OCI-LY7 (cell line): ENCODE measurements around the gene RBM23. TPM values are rescaled to one million over a fixed set of nuclear protein-coding genes. Genes with fewer than 3 reads are reported as not detected.
"Not testable (repeated sequence)": the region's sequence is repeated elsewhere in the genome, so short reads cannot be mapped to it uniquely, and the experiment has no call there.

Experiments used
- BruUV-seq: library from RNA; stranded (reverse); fragments of 400-500 nt; replicated peaks from 2 replicates; lab custom pipeline; 2021; lab: Mats Ljungman, UMichigan
- CTCF ChIA-PET: fragments of 300-600 bp; sonication (Branson Sonifier 250); formaldehyde crosslinking; loops from one replicate; lab custom pipeline; 2022; ENCODE audit warnings: antibody characterized with exemption; ENCODE audit not compliant: unreplicated experiment; lab: Charles Lee
- POLR2A ChIA-PET: fragments of 300-600 bp; sonication (Branson Sonifier 250); formaldehyde crosslinking; loops from one replicate; lab custom pipeline; 2022; ENCODE audit warnings: antibody characterized with exemption; lab: Charles Lee
- DNase-seq: peaks from one replicate; pipeline ENCODE4 v3.0.0-alpha.2; 2015; ENCODE audit warnings: low spot score
- H2AFZ ChIP-seq: fragments of 200-600 bp; sonication (generic), shearing (Covaris generic); 2 replicates; pipeline ENCODE4 v1.6.1; 2014; ENCODE audit warnings: mild to moderate bottlenecking, antibody characterized with exemption, low read length, moderate library complexity
- H3K27ac ChIP-seq: fragments of 200-600 bp; sonication (generic); 2 replicates; pipeline ENCODE4 v1.5.1; 2014; ENCODE audit warnings: mixed run types, low read depth, mild to moderate bottlenecking, moderate library complexity, low read length, inconsistent platforms; ENCODE audit not compliant: poor library complexity, severe bottlenecking
- H3K36me3 ChIP-seq: fragments of 200-600 bp; sonication (generic); 2 replicates; pipeline ENCODE4 v1.6.1; 2014; ENCODE audit warnings: mild to moderate bottlenecking, antibody characterized with exemption, low read length, moderate library complexity, mixed read lengths; ENCODE audit not compliant: insufficient read depth
- H3K4me1 ChIP-seq: fragments of 200-600 bp; sonication (generic); 2 replicates; pipeline ENCODE4 v1.5.1; 2014; ENCODE audit warnings: mild to moderate bottlenecking, low read length; ENCODE audit not compliant: insufficient read depth, poor library complexity, severe bottlenecking
- H3K4me2 ChIP-seq: fragments of 200-600 bp; sonication (generic); 2 replicates; pipeline ENCODE4 v1.6.1; 2014; ENCODE audit warnings: mild to moderate bottlenecking, low read length
- H3K4me3 ChIP-seq: fragments of 200-600 bp; sonication (generic); 2 replicates; pipeline ENCODE4 v1.5.1; 2014; ENCODE audit warnings: mild to moderate bottlenecking, low read depth, low read length; ENCODE audit not compliant: poor library complexity, severe bottlenecking
- H3K79me2 ChIP-seq: fragments of 200-600 bp; sonication (generic); 2 replicates; pipeline ENCODE4 v1.6.1; 2016; ENCODE audit warnings: low read depth, mild to moderate bottlenecking, low read length, moderate library complexity, mixed read lengths; ENCODE audit not compliant: insufficient read depth
- H3K9me2 ChIP-seq: fragments of 200-600 bp; sonication (generic); 2 replicates; pipeline ENCODE4 v1.6.1; 2016; ENCODE audit warnings: mild to moderate bottlenecking, low read length, mixed read lengths; ENCODE audit not compliant: insufficient read depth
- H3K9me3 ChIP-seq: fragments of 200-600 bp; sonication (generic); 2 replicates; pipeline ENCODE4 v1.6.1; 2014; ENCODE audit warnings: mild to moderate bottlenecking, mixed run types, low read length, mixed read lengths
- H4K20me1 ChIP-seq: fragments of 200-600 bp; sonication (generic); 2 replicates; pipeline ENCODE4 v1.6.1; 2014; ENCODE audit warnings: mild to moderate bottlenecking, antibody characterized with exemption, low read length, moderate library complexity, mixed read lengths; ENCODE audit not compliant: insufficient read depth
- EZH2phosphoT487 ChIP-seq: fragments of 200-600 bp; sonication (generic); IDR thresholded peaks from 2 replicates; pipeline ENCODE4 v1.6.1; 2018; ENCODE audit warnings: low read depth, borderline replicate concordance, mild to moderate bottlenecking, mixed run types, antibody characterized with exemption, low read length, moderate library complexity, mixed read lengths
- intact Hi-C: fragments of 100-400 bp; cut with micrococcal nuclease; formaldehyde crosslinking; loops from one replicate; pipeline ENCODE4 v1.10.0; 2022; ENCODE audit not compliant: unreplicated experiment
- total RNA-seq, 2 experiments: library from RNA; depleted of rRNA in 1 of 2; stranded (reverse); fragments of >200 nt in 1 of 2; shearing (Covaris generic) in 1 of 2; gene quantifications; 2 replicates each; pipeline ENCODE4 v1.2.3, GENCODE V29; 2014 to 2022
- TF ChIP-seq, protein P1 (sequence below): fragments of 200-600 bp; sonication (generic); conservative IDR thresholded peaks from 2 replicates; pipeline ENCODE4 v1.5.1; 2014; ENCODE audit warnings: mild to moderate bottlenecking, antibody characterized with exemption, low read length, moderate library complexity, mixed read lengths

The RBM23 gene
- total RNA-seq, 2 experiments from 2014 or later, result 81.0 to 90.1 TPM

DNA sequence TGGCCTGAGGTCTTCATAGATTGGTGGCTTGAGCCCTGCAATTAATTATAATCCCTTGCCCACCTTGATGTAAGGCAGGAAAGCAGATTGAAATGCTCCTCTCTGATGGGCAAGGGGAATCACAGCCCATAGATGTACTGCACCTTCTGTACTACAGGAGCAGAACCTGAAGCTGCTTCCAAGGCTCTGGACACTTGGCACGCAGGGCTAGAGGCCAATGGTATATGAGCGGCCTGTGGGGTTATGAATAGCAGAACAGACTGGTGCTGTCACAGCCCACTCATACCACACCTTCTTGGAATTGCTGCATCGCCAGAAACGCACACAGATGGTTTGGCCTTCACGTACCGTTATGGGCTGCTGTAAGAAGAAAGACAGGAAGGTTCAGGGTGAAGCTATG lies 1.7 kb upstream of the RBM23 start:
- no peaks in the 10 kb centered on the region for H3K9me2 ChIP-seq
- DNase-seq, result no peak
- H3K79me2 ChIP-seq, result peaks cover 32% of the 10 kb centered on the region
- peaks cover 80% of the 10 kb centered on the region for H3K36me3 ChIP-seq
- H3K4me1 ChIP-seq, result peaks cover 37% of the 10 kb centered on the region
- H3K4me3 ChIP-seq, result no peak overlapping the region
- H2AFZ ChIP-seq, result no peak overlapping the region
- ChIA-PET POLR2A (interaction anchor here (5.9 to 6.3 kb wide), 2 partner anchors 7 to 31 kb away, joined by 42 to 61 read pairs; partner anchors contain the start of gene PRMT5), CTCF (interaction anchor here (0.6 kb wide), 1 partner anchor 134 kb away, joined by 3 read pairs; no protein-coding TSS in a partner anchor)
- no peak overlapping the region for H3K27ac ChIP-seq
- intact Hi-C loops, result no loop called here
- H3K9me3 ChIP-seq, result no peaks in the 10 kb centered on the region
- BruUV-seq, result no TSS peak
- H3K4me2 ChIP-seq, result no peak overlapping the region
- TF ChIP-seq, protein P1, sequence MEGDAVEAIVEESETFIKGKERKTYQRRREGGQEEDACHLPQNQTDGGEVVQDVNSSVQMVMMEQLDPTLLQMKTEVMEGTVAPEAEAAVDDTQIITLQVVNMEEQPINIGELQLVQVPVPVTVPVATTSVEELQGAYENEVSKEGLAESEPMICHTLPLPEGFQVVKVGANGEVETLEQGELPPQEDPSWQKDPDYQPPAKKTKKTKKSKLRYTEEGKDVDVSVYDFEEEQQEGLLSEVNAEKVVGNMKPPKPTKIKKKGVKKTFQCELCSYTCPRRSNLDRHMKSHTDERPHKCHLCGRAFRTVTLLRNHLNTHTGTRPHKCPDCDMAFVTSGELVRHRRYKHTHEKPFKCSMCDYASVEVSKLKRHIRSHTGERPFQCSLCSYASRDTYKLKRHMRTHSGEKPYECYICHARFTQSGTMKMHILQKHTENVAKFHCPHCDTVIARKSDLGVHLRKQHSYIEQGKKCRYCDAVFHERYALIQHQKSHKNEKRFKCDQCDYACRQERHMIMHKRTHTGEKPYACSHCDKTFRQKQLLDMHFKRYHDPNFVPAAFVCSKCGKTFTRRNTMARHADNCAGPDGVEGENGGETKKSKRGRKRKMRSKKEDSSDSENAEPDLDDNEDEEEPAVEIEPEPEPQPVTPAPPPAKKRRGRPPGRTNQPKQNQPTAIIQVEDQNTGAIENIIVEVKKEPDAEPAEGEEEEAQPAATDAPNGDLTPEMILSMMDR, result no peak
- no peak for TF ChIP-seq EZH2phosphoT487
- no peaks in the 10 kb centered on the region for H4K20me1 ChIP-seq

- H3K79me2 ChIP-seq, result peaks cover 40% of the 10 kb centered on the region
- DNase-seq, result no peak
- no peaks in the 10 kb centered on the region for H4K20me1 ChIP-seq
- H2AFZ ChIP-seq, result no peak overlapping the region
- H3K4me3 ChIP-seq, result peak overlapping the region; percentile 62
- H3K9me2 ChIP-seq, result no peaks in the 10 kb centered on the region
- BruUV-seq, result TSS peak; percentile 87
- TF ChIP-seq EZH2phosphoT487, result no peak
- TF ChIP-seq, protein P1, result no peak
- H3K4me1 ChIP-seq, result peaks cover 36% of the 10 kb centered on the region
- H3K36me3 ChIP-seq, result peaks cover 76% of the 10 kb centered on the region
- peak overlapping the region; percentile 82 for H3K4me2 ChIP-seq
- H3K9me3 ChIP-seq, result no peaks in the 10 kb centered on the region
- ChIA-PET POLR2A (interaction anchor here (0.6 to 6.3 kb wide), 6 partner anchors 9 to 88 kb away, joined by 3 to 61 read pairs (median 4); partner anchors contain the start of gene PRMT5), CTCF (interaction anchor here (0.7 kb wide), 1 partner anchor 88 kb away, joined by 3 read pairs; no protein-coding TSS in a partner anchor)
- intact Hi-C loops, result loop anchor here (5.0 kb wide), 1 partner anchor 47 kb away; the partner anchor contains the start of gene LRP10
- peak overlapping the region; percentile 78 for H3K27ac ChIP-seq
These were observed 612 bp upstream of the RBM23 start for GRCh38 chr14:22919601-22919921.

- H3K27ac ChIP-seq, result no peak overlapping the region
- POLR2A ChIA-PET, result interaction anchor here (0.6 to 6.3 kb wide), 6 partner anchors 8 to 423 kb away, joined by 3 to 61 read pairs (median 6); partner anchors contain the start of genes OXA1L and PRMT5
- BruUV-seq, result no TSS peak
These were observed 2.9 kb downstream of the RBM23 start for GRCh38 chr14:22915886-22916521.

DNA sequence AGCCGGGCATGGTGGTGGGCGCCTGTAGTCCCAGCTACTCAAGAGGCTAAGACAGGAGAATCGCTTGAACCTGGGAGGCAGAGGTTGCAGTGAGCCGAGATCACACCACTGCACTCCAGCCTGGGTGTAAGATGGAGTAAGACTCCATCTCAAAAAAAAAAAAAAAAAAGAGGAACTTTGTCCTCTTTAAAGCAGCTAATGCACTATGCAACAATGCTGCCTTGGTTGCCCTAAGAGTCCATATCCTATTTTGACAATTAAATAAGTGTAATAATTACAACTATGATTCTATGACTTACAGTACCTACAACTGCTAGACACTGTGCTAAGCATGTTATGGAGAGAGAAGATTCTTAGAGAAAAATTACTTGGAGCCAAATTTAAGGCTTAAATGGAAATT lies 4.1 kb downstream of the RBM23 start:
- H3K9me2 ChIP-seq, H2AFZ ChIP-seq, CTCF ChIA-PET, DNase-seq, H3K9me3 ChIP-seq, H3K4me2 ChIP-seq, H3K27ac ChIP-seq, H3K4me3 ChIP-seq, BruUV-seq, H4K20me1 ChIP-seq: not testable (repeated sequence)
- Histone ChIP-seq H3K79me2 (peaks cover 77% of the 10 kb centered on the region), H3K4me1 (peaks cover 26% of the 10 kb centered on the region), H3K36me3 (peaks cover 70% of the 10 kb centered on the region)
- intact Hi-C loops, result loop anchor here (5.0 kb wide), 1 partner anchor 43 kb away; the partner anchor contains the start of gene LRP10
- POLR2A ChIA-PET, result interaction anchor here (0.6 to 6.3 kb wide), 4 partner anchors 13 to 149 kb away, joined by 3 to 61 read pairs (median 23); partner anchors contain the start of genes OXA1L and PRMT5

More at GRCh38 chr14:22915886-22916521, 2.9 kb downstream of the RBM23 start:
- no peaks in the 10 kb centered on the region for H4K20me1 ChIP-seq
- H3K4me3 ChIP-seq, result no peak overlapping the region
- peak overlapping the region; percentile 95; the same call in 1 of the 2 replicates for H3K4me2 ChIP-seq
- H3K4me1 ChIP-seq, result peaks cover 35% of the 10 kb centered on the region
- peaks cover 72% of the 10 kb centered on the region for H3K36me3 ChIP-seq
- TF ChIP-seq, protein P1, result no peak
- TF ChIP-seq EZH2phosphoT487, result no peak
- DNase-seq, result no peak
- H3K9me2 ChIP-seq, result no peaks in the 10 kb centered on the region
- intact Hi-C loops, result loop anchor here (5.0 kb wide), 1 partner anchor 44 kb away; the partner anchor contains the start of gene LRP10
- CTCF ChIA-PET, result no interaction called here
- H3K79me2 ChIP-seq, result peaks cover 72% of the 10 kb centered on the region
- no peak overlapping the region for H2AFZ ChIP-seq
- H3K9me3 ChIP-seq, result no peaks in the 10 kb centered on the region
